SW480 (cell line): Measurements from ENCODE around the gene LRRN1.
"Not testable (repeated sequence)": the region's sequence is repeated elsewhere in the genome, so short reads cannot be mapped to it uniquely, and the experiment has no call there.

Source experiments
- DNase-seq: peaks from one replicate; pipeline ENCODE4 v3.0.0-alpha.2; 2016; ENCODE audit warnings: low spot score

Gene LRRN1

GRCh38 chr3:3813013-3813412 is 13.8 kb downstream of the LRRN1 start:
- DNase-seq = no peak

- DNase-seq = no peak
Observed at GRCh38 chr3:3815206-3815605, 16.0 kb downstream of the LRRN1 start.

GRCh38 chr3:3816034-3816433 is 16.8 kb downstream of the LRRN1 start:
- no peak for DNase-seq

GRCh38 chr3:3817865-3818264 is 18.6 kb downstream of the LRRN1 start:
- DNase-seq = no peak

- DNase-seq = no peak
Observed at GRCh38 chr3:3821777-3822176, 22.5 kb downstream of the LRRN1 start.

- DNase-seq = no peak
Observed at GRCh38 chr3:3825035-3825434, 25.8 kb downstream of the LRRN1 start.

GRCh38 chr3:3826521-3826920 is 27.3 kb downstream of the LRRN1 start:
- DNase-seq = no peak

- DNase-seq = no peak
Observed at GRCh38 chr3:3827111-3827510, 27.9 kb downstream of the LRRN1 start.

GRCh38 chr3:3828417-3828816 is 29.2 kb downstream of the LRRN1 start:
- not testable (repeated sequence) for DNase-seq

- no peak for DNase-seq
Observed at GRCh38 chr3:3836845-3837244, 37.6 kb downstream of the LRRN1 start.

- DNase-seq = no peak
Observed at GRCh38 chr3:3842356-3842755, 43.1 kb downstream of the LRRN1 start.

GRCh38 chr3:3847994-3848922 is 49.0 kb downstream of the LRRN1 start:
- DNase-seq = no peak

- no peak for DNase-seq
Observed at GRCh38 chr3:3848923-3849275, 49.7 kb downstream of the LRRN1 start.

- no peak for DNase-seq
Observed at GRCh38 chr3:3851621-3852323, 52.5 kb downstream of the LRRN1 start.

- no peak for DNase-seq
Observed at GRCh38 chr3:3853544-3853943, 54.3 kb downstream of the LRRN1 start.

- DNase-seq = no peak
Observed at GRCh38 chr3:3855056-3855455, 55.8 kb downstream of the LRRN1 start.

GRCh38 chr3:3860235-3860634 is 61.0 kb downstream of the LRRN1 start:
- no peak for DNase-seq

- DNase-seq = no peak
Observed at GRCh38 chr3:3862534-3862933, 63.3 kb downstream of the LRRN1 start.

- no peak for DNase-seq
Observed at GRCh38 chr3:3875491-3875890, 76.3 kb downstream of the LRRN1 start.

GRCh38 chr3:3881050-3881449 is 81.8 kb downstream of the LRRN1 start:
- DNase-seq = no peak

- DNase-seq = not testable (repeated sequence)
Observed at GRCh38 chr3:3887311-3887710, 88.1 kb downstream of the LRRN1 start.

- DNase-seq = no peak
Observed at GRCh38 chr3:3893590-3893989, 94.4 kb downstream of the LRRN1 start.
